Trophoblast cell (in vitro differentiated cells and primary cell): ENCODE measurements around the gene LSG1. TPM values are rescaled to one million over a fixed set of nuclear protein-coding genes. Genes with fewer than 3 reads are reported as not detected.

ENCODE experiments used
- DNase-seq, 2 donors: peaks; one replicate each; pipeline ENCODE4 v3.0.0-alpha.2; 2016
- H2AFZ ChIP-seq: 2 replicates; pipeline ENCODE4 v1.6.1; 2013; ENCODE audit warnings: low read length, moderate library complexity, mild to moderate bottlenecking; ENCODE audit not compliant: insufficient read depth, poor library complexity
- H2AK5ac ChIP-seq: 2 replicates; pipeline ENCODE4 v1.6.1; 2013; ENCODE audit warnings: mild to moderate bottlenecking, low read length
- H2BK120ac ChIP-seq: 2 replicates; pipeline ENCODE4 v1.6.1; 2013; ENCODE audit warnings: low read length, mild to moderate bottlenecking, moderate library complexity; ENCODE audit not compliant: insufficient read depth, poor library complexity
- H2BK12ac ChIP-seq: 2 replicates; pipeline ENCODE4 v1.6.1; 2013; ENCODE audit warnings: mild to moderate bottlenecking, low read length, moderate library complexity
- H2BK5ac ChIP-seq: 2 replicates; pipeline ENCODE4 v1.6.1; 2013; ENCODE audit warnings: low read length, low read depth, moderate library complexity, mild to moderate bottlenecking; ENCODE audit not compliant: poor library complexity
- H3K14ac ChIP-seq: 2 replicates; pipeline ENCODE4 v1.6.1; 2013; ENCODE audit warnings: mild to moderate bottlenecking, low read length
- H3K18ac ChIP-seq: 2 replicates; pipeline ENCODE4 v1.6.1; 2013; ENCODE audit warnings: mild to moderate bottlenecking, low read length
- H3K23ac ChIP-seq: 2 replicates; pipeline ENCODE4 v1.6.1; 2013; ENCODE audit warnings: low read length
- H3K27ac ChIP-seq: 2 replicates; pipeline ENCODE4 v1.5.1; 2013; ENCODE audit warnings: low read depth, mild to moderate bottlenecking, inconsistent platforms, low read length, moderate library complexity
- H3K27me3 ChIP-seq: 2 replicates; pipeline ENCODE4 v1.6.1; 2013; ENCODE audit warnings: inconsistent platforms, mild to moderate bottlenecking, low read length, moderate library complexity; ENCODE audit not compliant: insufficient read depth
- H3K36me3 ChIP-seq, 2 experiments: 1 replicate in 1 of 2; 2 replicates in 1 of 2; pipeline ENCODE4 v1.6.1; 2013; ENCODE audit warnings: low read length in 2 of 2, mild to moderate bottlenecking in 2 of 2, moderate library complexity in 1 of 2; ENCODE audit not compliant: insufficient read depth in 2 of 2, control insufficient read depth in 1 of 2
- H3K4ac ChIP-seq: 2 replicates; pipeline ENCODE4 v1.6.1; 2013; ENCODE audit warnings: low read depth, mild to moderate bottlenecking, low read length, moderate library complexity
- H3K4me1 ChIP-seq, 2 experiments: 1 replicate in 1 of 2; 2 replicates in 1 of 2; pipeline ENCODE4 v1.6.1; 2013; ENCODE audit warnings: low read length in 2 of 2, mild to moderate bottlenecking in 2 of 2, moderate library complexity in 1 of 2; ENCODE audit not compliant: insufficient read depth in 2 of 2, control insufficient read depth in 1 of 2
- H3K4me2 ChIP-seq: 2 replicates; pipeline ENCODE4 v1.6.1; 2013; ENCODE audit warnings: inconsistent platforms, mild to moderate bottlenecking, low read length, moderate library complexity
- H3K4me3 ChIP-seq: 2 replicates; pipeline ENCODE4 v1.5.1; 2013; ENCODE audit warnings: mild to moderate bottlenecking, low read depth, low read length, inconsistent platforms
- H3K79me1 ChIP-seq: one replicate; pipeline ENCODE4 v1.6.1; 2013; ENCODE audit warnings: low read length
- H3K79me2 ChIP-seq: 2 replicates; pipeline ENCODE4 v1.6.1; 2013; ENCODE audit warnings: low read length, mild to moderate bottlenecking; ENCODE audit not compliant: control insufficient read depth, insufficient read depth, poor library complexity
- H3K9ac ChIP-seq: 2 replicates; pipeline ENCODE4 v1.6.1; 2013; ENCODE audit warnings: mild to moderate bottlenecking, low read length
- H3K9me3 ChIP-seq: 2 replicates; pipeline ENCODE4 v1.6.1; 2013; ENCODE audit warnings: low read depth, mild to moderate bottlenecking, control low read depth, inconsistent platforms, low read length; ENCODE audit not compliant: insufficient read depth
- H4K12ac ChIP-seq: 2 replicates; pipeline ENCODE4 v1.6.1; 2013; ENCODE audit warnings: low read depth, mild to moderate bottlenecking, low read length, moderate library complexity
- H4K8ac ChIP-seq: 2 replicates; pipeline ENCODE4 v1.6.1; 2013; ENCODE audit warnings: low read depth, mild to moderate bottlenecking, low read length, moderate library complexity
- H4K91ac ChIP-seq: one replicate; pipeline ENCODE4 v1.6.1; 2013; ENCODE audit warnings: low read depth, mild to moderate bottlenecking, low read length, moderate library complexity
- WGBS: extraction: QIAGEN DNeasy Blood & Tissue Kit; methylation state at CpG from one replicate; pipeline ENCODE4 v1.1.7; 2013; ENCODE audit warnings: missing lambda C conversion rate; ENCODE audit not compliant: insufficient read length, insufficient coverage; ENCODE audit errors: extremely low coverage; 5-methylcytosine and 5-hydroxymethylcytosine counted together
- polyA plus RNA-seq: library from polyadenylated mRNA; stranded (reverse); fragments of 200-250 nt; gene quantifications from 2 replicates; pipeline ENCODE4 v1.2.3, GENCODE V29; 2013

Gene LSG1
- polyA plus RNA-seq, result 17.7 and 18.0 TPM in 2 replicates

DNA sequence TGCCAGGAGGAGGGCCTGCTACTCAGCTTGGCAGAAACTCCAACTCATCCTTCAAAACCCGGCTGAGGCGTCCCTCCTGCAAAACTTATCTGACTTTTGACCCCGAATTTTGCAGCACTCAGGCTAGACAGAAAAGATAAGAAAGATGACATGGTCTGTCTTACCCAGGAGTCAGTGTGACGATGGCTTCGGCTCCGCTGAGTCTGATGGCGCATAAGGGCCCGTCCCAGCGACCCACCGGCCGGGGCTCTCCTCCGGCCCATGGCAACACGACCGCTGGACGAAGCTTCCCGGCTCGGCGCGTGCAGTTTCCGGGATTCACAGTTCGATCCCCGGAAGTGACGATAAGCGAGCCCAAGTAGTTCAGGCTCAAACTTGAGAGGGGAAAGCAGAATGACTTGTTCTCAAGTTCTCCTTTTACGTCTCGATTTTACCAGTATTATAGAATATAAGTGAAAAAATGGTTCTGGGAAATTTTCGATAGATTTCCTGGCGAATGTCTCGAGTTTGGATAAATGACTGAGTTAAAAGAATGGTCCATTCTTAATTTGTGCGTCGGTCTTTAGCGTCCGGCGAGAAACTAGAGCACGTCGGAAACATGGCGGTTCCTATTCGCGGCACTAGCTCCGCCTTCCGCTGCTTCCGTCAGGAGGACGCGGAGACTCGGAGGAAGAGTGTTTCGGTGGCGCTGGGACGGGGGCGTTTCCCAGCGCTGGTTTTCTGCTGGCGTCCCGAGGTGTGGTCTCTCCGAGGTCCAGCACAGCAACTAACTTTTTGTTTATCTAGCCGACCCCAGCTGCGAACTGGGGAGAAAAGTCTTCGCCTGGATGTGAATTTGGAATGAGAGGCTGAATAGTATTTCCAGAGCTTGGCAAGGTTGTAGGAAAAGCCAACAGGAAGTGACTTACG, at the start of gene LSG1:
LSG1 (minus strand) TSS at position 292 of the 909 bp plus-strand sequence; CDS start at position 263, 29 bp downstream.
- peaks cover 3 to 7% of the 10 kb centered on the region in 2 experiments for H3K36me3 ChIP-seq
- H4K91ac ChIP-seq, result peak within 1 kb of the TSS; percentile 42
- DNase-seq, result peak; percentile 93 to 99
- H3K18ac ChIP-seq, result no peak within 1 kb of the TSS
- peak within 1 kb of the TSS; percentile 84 for H4K12ac ChIP-seq
- no peaks in the 10 kb centered on the region for H3K9me3 ChIP-seq
- peaks cover 0 to 3% of the 10 kb centered on the region in 2 experiments for H3K4me1 ChIP-seq
- peak within 1 kb of the TSS; percentile 67 for H3K14ac ChIP-seq
- no peak within 1 kb of the TSS for H2BK12ac ChIP-seq
- H4K8ac ChIP-seq, result peak within 1 kb of the TSS; percentile 93
- H3K27me3 ChIP-seq, result no peaks in the 10 kb centered on the region
- peak within 1 kb of the TSS; percentile 81 for H2AFZ ChIP-seq
- H2BK120ac ChIP-seq, result no peak within 1 kb of the TSS
- peaks cover 3% of the 10 kb centered on the region for H3K79me1 ChIP-seq
- no peak within 1 kb of the TSS for H3K23ac ChIP-seq
- peak within 1 kb of the TSS; percentile 89 for H3K4me3 ChIP-seq
- no peak within 1 kb of the TSS for H2AK5ac ChIP-seq
- peak within 1 kb of the TSS; percentile 75 for H2BK5ac ChIP-seq
- H3K4ac ChIP-seq, result peak within 1 kb of the TSS; percentile 97
- H3K27ac ChIP-seq, result no peak within 1 kb of the TSS
- H3K79me2 ChIP-seq, result peaks cover 4% of the 10 kb centered on the region
- H3K9ac ChIP-seq, result peak within 1 kb of the TSS; percentile 81
- peak within 1 kb of the TSS; percentile 96 for H3K4me2 ChIP-seq
- WGBS, result no CpG with 5 or more reads among the region's 57 CpGs

DNA sequence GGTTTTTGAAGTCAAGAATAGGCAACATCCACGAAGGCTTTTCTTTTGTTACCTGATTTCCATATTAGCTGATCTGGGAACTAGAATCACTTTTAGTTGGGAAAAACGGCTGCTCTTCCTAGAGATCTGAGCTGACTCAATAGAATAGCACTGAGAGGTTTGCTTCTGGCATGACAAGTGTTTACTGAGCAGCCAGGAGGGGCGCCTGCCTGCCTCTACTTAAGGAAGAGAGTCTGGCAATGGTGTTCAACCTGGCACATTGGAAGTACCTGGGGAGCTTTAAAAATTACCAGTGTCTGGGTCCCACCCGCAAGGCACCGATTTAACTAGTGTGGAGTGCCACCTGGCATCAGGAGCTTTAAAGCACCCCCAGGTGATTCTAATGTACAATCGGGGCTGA, 48.1 kb upstream of the LSG1 start:
- Histone ChIP-seq H2BK5ac (no peak overlapping the region), H4K91ac (no peak overlapping the region), H3K14ac (no peak overlapping the region), H3K4me3 (no peak overlapping the region), H4K12ac (no peak overlapping the region), H3K23ac (no peak overlapping the region), H3K4me1 (peaks cover 9 to 14% of the 10 kb centered on the region in 2 experiments), H3K79me2 (no peaks in the 10 kb centered on the region), H2AK5ac (no peak overlapping the region), H4K8ac (no peak overlapping the region), H3K9me3 (no peaks in the 10 kb centered on the region), H2BK120ac (no peak overlapping the region), H3K4ac (no peak overlapping the region), H2BK12ac (no peak overlapping the region), H3K9ac (no peak overlapping the region), H3K36me3 (no peaks in the 10 kb centered on the region), H3K18ac (no peak overlapping the region), H3K27me3 (no peaks in the 10 kb centered on the region), H2AFZ (no peak overlapping the region), H3K4me2 (no peak overlapping the region), H3K27ac (no peak overlapping the region), H3K79me1 (peaks cover 2% of the 10 kb centered on the region)
- WGBS, result no CpG with 5 or more reads among the region's 6 CpGs
- DNase-seq, result peak in 1 of 2 donors; percentile 46

DNA sequence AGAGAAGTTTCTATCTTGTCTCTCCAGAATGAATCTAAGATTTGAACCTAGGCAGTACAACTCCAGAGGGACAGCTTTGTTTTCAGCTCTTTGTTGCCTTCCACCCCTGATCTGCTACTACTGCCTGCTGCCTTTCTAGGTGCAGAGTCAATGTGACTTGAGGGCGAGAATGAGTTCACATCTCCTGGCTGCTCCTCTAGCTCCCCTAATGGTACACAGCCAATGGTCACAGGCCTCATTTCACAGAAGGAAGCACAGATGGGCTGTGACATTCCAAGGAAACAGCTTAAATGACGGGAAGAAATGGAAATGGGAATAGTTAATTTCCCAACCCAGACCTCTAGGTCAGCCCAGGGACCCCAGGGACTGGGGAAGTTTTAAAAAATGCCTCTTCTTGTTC, 46.1 kb upstream of the LSG1 start:
- Histone ChIP-seq H3K79me1 (peaks cover 9% of the 10 kb centered on the region), H4K91ac (no peak overlapping the region), H3K79me2 (no peaks in the 10 kb centered on the region), H3K23ac (no peak overlapping the region), H3K9ac (no peak overlapping the region), H4K12ac (no peak overlapping the region), H3K14ac (no peak overlapping the region), H2AFZ (no peak overlapping the region), H3K9me3 (no peaks in the 10 kb centered on the region), H4K8ac (no peak overlapping the region), H3K4me2 (no peak overlapping the region), H3K4me3 (no peak overlapping the region), H3K36me3 (no peaks in the 10 kb centered on the region), H2BK12ac (no peak overlapping the region), H3K4me1 (peaks cover 10 to 13% of the 10 kb centered on the region in 2 experiments), H2AK5ac (no peak overlapping the region), H3K4ac (no peak overlapping the region), H3K27me3 (no peaks in the 10 kb centered on the region), H3K27ac (no peak overlapping the region), H3K18ac (no peak overlapping the region), H2BK120ac (no peak overlapping the region), H2BK5ac (no peak overlapping the region)
- no peak for DNase-seq
- WGBS, result no CpG with 5 or more reads among the region's 2 CpGs

DNA sequence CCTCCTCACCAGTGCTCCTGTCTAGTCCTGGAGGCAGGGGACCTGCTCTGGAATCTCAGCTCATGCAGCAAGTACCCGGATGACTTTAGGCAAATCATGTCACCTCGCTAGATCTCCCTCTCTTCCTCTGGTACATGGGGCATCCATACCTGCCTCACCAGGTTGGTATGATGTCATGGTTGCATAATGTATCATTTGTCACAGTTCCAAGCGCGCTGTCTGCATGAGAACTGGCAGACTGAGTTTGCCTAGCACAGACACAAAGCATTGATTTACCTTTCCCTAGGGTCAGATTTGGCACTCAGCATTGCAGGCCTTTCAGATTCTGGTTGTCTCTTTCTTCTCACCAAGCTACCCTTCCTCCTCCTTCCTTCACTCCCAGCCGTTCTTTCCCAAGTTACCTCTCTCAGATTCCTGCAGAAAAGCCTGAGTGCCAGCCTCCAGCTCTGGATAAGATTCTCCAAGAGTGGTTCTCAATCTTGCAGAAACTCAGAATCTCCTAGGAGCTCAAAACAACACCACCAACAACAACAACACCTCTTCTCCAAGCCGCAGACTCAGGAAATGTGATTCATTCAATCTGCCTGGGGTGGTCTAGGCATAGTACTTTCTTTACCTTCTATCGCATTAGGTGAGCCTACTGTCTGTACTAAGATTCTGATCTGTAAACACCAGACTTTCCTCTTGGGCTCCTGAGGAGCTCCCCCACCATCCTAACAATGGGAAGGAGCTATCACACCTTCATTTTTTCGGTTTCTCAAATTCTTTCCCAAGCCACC, 43.2 kb upstream of the LSG1 start:
- Histone ChIP-seq H3K18ac (no peak overlapping the region), H2AFZ (no peak overlapping the region), H2BK5ac (no peak overlapping the region), H3K9me3 (no peaks in the 10 kb centered on the region), H3K79me1 (peaks cover 9% of the 10 kb centered on the region), H3K23ac (no peak overlapping the region), H2BK12ac (peak overlapping the region; percentile 5), H2AK5ac (no peak overlapping the region), H4K8ac (no peak overlapping the region), H3K9ac (no peak overlapping the region), H3K4me3 (no peak overlapping the region), H3K4me1 (peaks cover 15 to 18% of the 10 kb centered on the region in 2 experiments), H3K14ac (no peak overlapping the region), H3K79me2 (no peaks in the 10 kb centered on the region), H3K27ac (no peak overlapping the region), H4K12ac (no peak overlapping the region), H3K27me3 (no peaks in the 10 kb centered on the region), H3K36me3 (no peaks in the 10 kb centered on the region), H3K4me2 (no peak overlapping the region), H4K91ac (no peak overlapping the region), H3K4ac (no peak overlapping the region), H2BK120ac (no peak overlapping the region)
- no CpG with 5 or more reads among the region's 8 CpGs for WGBS
- peak; percentile 88 to 96 for DNase-seq
